Body of pancreas (tissue), 4 donors: ENCODE results near the gene C9orf72.

Experiments
- CTCF ChIP-seq, 7 experiments: fragments of 450-650 bp in 4 of 7; fragments of 200-600 bp in 3 of 7; sonication (generic) in 3 of 7; IDR thresholded peaks; one replicate each; pipeline ENCODE4 v1.5.1; 2016 to 2019; ENCODE audit warnings: antibody characterized with exemption in 7 of 7
- POLR2A ChIP-seq, 3 donors: fragments of 450-650 bp; IDR thresholded peaks; one replicate each; pipeline ENCODE4 v1.6.1; 2016; ENCODE audit warnings: antibody characterized with exemption in 3 of 3, mild to moderate bottlenecking in 2 of 3

GRCh38 chr9:27537756-27538155, 35.5 kb downstream of the C9orf72 start:
- no peak for TF ChIP-seq POLR2A (IDR thresholded peaks at IDR 0.05)
- TF ChIP-seq CTCF (IDR thresholded peaks at IDR 0.05) = no peak
